Muscle layer of colon (tissue), 2 donors: ENCODE data around the gene TIGD1.
A peak's percentile ranks its signal among the peaks of the same experiment; 100 is the strongest.

ENCODE experiments used
- H3K27ac ChIP-seq: one replicate; pipeline ENCODE4 v1.7.0; 2013; ENCODE audit warnings: low read depth, mild to moderate bottlenecking, low read length, moderate library complexity
- H3K27me3 ChIP-seq, 2 donors: one replicate each; pipeline ENCODE4 v1.7.0; 2013; ENCODE audit warnings: low read length in 2 of 2, mild to moderate bottlenecking in 2 of 2; ENCODE audit not compliant: insufficient read depth in 2 of 2, control insufficient read depth in 1 of 2
- H3K36me3 ChIP-seq: one replicate; pipeline ENCODE4 v1.7.0; 2013; ENCODE audit warnings: mild to moderate bottlenecking, low read length; ENCODE audit not compliant: insufficient read depth
- H3K4me1 ChIP-seq: one replicate; pipeline ENCODE4 v1.7.0; 2013; ENCODE audit warnings: mild to moderate bottlenecking, low read length; ENCODE audit not compliant: insufficient read depth
- H3K4me3 ChIP-seq, 2 donors: one replicate each; pipeline ENCODE4 v1.7.0; 2013; ENCODE audit warnings: low read length in 2 of 2, low read depth in 1 of 2, mild to moderate bottlenecking in 1 of 2, moderate library complexity in 1 of 2
- H3K9ac ChIP-seq: one replicate; pipeline ENCODE4 v1.7.0; 2013; ENCODE audit warnings: low read length
- H3K9me3 ChIP-seq: one replicate; pipeline ENCODE4 v1.7.0; 2013; ENCODE audit warnings: mild to moderate bottlenecking, low read length
- donor health status: abdominal sarcoma.
- donor health status: Adenocarcinoma of cecum.

The TIGD1 gene

DNA sequence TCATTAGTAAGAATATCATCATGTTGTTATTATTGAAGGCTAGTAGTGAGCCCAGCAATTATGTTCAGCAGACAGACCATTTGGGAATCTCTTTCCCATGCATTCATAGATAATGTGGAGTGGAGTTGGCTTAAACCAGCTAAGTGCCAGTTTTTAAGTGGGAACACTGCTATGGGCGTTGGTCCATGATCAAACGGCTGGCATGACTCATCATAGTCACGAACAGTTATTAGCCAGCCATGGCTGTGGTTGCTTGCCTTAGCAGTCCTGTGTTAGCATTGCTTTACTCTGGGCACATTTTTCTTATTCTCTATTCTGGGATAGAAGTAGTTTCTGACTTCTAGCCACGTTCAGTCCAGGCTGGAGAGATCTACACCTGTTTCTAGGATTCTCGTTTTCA is 17.8 kb upstream of the TIGD1 start:
- H3K36me3 ChIP-seq: peaks cover 73% of the 10 kb centered on the region
- no peak overlapping the region for H3K4me3 ChIP-seq
- H3K27ac ChIP-seq: no peak overlapping the region

DNA sequence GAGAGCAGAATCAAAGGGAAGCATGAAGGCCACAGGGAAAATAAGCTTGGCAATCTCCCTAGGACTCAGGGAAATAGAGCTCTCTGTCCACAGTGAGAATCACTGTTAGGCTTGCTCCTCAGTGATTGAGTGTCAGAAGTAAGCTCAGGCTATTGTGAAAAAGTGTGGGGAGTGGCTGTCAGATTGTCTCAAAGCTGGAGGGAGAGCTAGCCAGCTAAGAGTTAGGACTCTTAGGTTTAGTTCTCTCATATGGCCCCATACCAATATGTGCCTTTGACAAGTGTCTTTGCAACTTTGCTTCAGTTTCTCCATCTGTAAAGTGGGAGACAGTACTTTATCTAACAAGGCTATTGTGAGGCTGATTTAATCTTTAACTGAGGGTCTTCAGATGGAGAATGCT is 17.4 kb upstream of the TIGD1 start:
- Histone ChIP-seq H3K27me3 (no peaks in the 10 kb centered on the region), H3K27ac (no peak overlapping the region), H3K36me3 (peaks cover 71% of the 10 kb centered on the region), H3K4me3 (no peak overlapping the region), H3K4me1 (no peaks in the 10 kb centered on the region), H3K9ac (no peak overlapping the region), H3K9me3 (no peaks in the 10 kb centered on the region)

More for the DNA sequence above, 17.8 kb upstream of the TIGD1 start:
- H3K27me3 ChIP-seq: no peaks in the 10 kb centered on the region
- no peak overlapping the region for H3K9ac ChIP-seq
- no peaks in the 10 kb centered on the region for H3K9me3 ChIP-seq
- no peaks in the 10 kb centered on the region for H3K4me1 ChIP-seq

DNA sequence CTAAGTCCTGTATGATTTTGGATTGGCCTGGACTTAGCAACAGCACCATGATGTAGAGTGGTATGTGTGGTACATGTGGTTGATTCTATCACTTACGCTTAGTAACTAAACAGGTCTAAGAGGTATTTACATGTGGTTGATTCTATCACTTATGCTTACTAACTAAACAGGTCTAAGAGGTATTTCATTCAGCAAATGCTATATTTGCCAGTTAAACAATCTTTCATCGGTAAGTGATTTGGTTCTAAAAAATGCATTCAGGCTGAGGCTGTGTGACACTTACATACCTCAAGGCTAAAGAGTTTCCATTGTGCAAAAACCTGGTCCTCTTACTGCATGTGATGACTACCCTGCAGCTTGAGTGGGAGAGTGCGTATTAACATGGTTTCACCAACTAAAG is 13.2 kb upstream of the TIGD1 start:
- no peak overlapping the region for H3K9ac ChIP-seq
- H3K27me3 ChIP-seq: no peaks in the 10 kb centered on the region
- no peak overlapping the region for H3K4me3 ChIP-seq
- peaks cover 60% of the 10 kb centered on the region for H3K36me3 ChIP-seq
- no peaks in the 10 kb centered on the region for H3K4me1 ChIP-seq
- no peaks in the 10 kb centered on the region for H3K9me3 ChIP-seq
- no peak overlapping the region for H3K27ac ChIP-seq

DNA sequence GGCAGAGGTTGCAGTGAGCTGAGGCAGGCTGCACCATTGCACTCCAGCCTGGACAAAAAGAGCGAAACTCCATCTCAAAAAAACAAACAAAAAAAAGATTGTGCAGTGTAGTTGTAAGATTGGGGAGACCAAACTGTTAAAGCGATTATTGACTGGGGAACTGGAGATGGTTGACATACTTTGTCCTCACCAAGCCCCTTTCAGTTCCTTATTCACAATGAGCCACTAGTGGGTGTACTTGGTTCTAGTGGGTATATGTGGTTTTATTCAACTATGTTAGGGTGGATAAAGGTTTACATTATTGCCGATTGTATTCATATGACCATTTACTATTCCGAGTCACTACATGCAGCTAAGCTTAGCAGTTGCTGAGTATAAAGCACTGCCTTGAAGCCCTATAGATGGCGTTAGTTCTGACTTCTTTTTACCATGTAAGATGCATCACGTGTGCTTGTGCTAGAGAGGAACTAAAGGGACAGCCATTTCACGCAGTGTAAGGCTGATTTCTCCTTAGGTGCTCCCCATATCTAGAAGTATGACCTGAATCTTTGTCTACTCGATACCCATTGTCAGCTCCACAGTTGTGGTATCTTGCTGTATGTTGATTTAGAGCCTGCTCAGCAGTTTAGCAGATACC is 12.3 kb upstream of the TIGD1 start:
- no peaks in the 10 kb centered on the region for H3K27me3 ChIP-seq
- no peak overlapping the region for H3K9ac ChIP-seq
- H3K36me3 ChIP-seq: peaks cover 57% of the 10 kb centered on the region
- no peak overlapping the region for H3K4me3 ChIP-seq
- no peaks in the 10 kb centered on the region for H3K9me3 ChIP-seq
- no peak overlapping the region for H3K27ac ChIP-seq
- no peaks in the 10 kb centered on the region for H3K4me1 ChIP-seq

DNA sequence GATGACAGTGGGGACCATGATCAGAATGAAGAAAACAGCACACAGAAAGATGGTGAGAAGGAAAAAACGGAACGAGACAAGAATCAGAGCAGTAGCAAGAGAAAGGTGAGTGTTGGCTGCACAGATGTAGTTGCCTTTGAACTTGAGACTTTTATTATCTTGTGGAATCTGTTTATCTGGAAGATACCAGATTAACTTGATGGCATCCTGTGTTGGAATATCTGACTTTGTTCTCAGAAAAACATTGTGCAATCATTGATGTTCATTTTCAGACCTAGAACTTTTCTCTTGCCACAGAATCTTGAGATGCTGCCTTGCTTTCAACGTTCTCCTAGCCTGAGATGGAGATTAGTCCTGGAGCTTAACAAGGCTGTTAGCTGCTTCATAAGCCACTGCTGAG is 6.1 kb upstream of the TIGD1 start:
- H3K36me3 ChIP-seq: peaks cover 35% of the 10 kb centered on the region

DNA sequence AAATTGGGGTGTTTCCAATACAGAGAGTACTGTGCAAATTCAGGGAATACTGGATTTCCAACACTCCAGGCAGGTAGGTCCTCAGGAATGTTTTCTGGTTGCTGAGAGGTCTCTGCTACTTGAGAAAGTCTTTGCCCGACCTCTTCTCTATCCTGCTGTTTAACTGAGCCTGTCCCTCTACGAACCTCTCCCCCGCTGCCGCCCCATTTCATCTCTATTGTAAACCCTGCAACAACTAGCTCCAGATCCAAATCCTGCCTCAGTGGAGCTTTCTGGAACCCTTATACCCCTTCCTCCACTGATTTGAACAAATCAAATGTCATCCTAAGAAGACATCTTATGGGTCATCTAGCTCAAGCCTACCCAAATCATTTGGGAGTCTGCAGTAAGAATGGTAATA is 1.4 kb upstream of the TIGD1 start:
- Histone ChIP-seq H3K27me3 (no peaks in the 10 kb centered on the region), H3K4me3 (peak overlapping the region; percentile 72 to 94), H3K36me3 (peaks cover 4% of the 10 kb centered on the region), H3K9ac (peak overlapping the region; percentile 70), H3K4me1 (peaks cover 18% of the 10 kb centered on the region), H3K9me3 (no peaks in the 10 kb centered on the region), H3K27ac (no peak overlapping the region)

More for the DNA sequence above, 6.1 kb upstream of the TIGD1 start:
- H3K9ac ChIP-seq: no peak overlapping the region
- no peaks in the 10 kb centered on the region for H3K9me3 ChIP-seq
- no peaks in the 10 kb centered on the region for H3K27me3 ChIP-seq
- no peak overlapping the region for H3K27ac ChIP-seq
- peaks cover 14% of the 10 kb centered on the region for H3K4me1 ChIP-seq
- H3K4me3 ChIP-seq: no peak overlapping the region

DNA sequence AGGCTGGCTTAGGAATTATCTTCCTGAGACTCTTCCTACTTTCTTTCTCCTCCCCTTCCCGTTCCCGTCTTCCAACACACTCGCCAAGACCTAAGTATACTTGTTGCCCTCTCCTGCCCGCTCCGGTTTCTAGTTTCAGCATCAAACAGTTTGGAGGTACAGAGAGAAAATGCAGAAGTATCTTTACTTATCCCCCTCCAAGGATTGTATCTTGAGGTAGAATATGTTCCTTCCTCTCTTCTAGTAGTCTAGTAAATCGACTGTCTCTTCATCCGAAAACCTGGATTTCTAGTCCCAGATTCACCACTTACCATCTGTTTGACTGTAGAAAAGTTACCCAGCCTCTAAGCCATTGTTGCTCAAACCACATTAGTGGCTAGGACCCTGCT is 887 bp upstream of the TIGD1 start:
- peaks cover 18% of the 10 kb centered on the region for H3K4me1 ChIP-seq
- no peaks in the 10 kb centered on the region for H3K27me3 ChIP-seq
- no peaks in the 10 kb centered on the region for H3K36me3 ChIP-seq
- peak overlapping the region; percentile 72 to 94 for H3K4me3 ChIP-seq
- H3K9ac ChIP-seq: peak overlapping the region; percentile 70
- H3K9me3 ChIP-seq: no peaks in the 10 kb centered on the region
- peak overlapping the region; percentile 84 for H3K27ac ChIP-seq

DNA sequence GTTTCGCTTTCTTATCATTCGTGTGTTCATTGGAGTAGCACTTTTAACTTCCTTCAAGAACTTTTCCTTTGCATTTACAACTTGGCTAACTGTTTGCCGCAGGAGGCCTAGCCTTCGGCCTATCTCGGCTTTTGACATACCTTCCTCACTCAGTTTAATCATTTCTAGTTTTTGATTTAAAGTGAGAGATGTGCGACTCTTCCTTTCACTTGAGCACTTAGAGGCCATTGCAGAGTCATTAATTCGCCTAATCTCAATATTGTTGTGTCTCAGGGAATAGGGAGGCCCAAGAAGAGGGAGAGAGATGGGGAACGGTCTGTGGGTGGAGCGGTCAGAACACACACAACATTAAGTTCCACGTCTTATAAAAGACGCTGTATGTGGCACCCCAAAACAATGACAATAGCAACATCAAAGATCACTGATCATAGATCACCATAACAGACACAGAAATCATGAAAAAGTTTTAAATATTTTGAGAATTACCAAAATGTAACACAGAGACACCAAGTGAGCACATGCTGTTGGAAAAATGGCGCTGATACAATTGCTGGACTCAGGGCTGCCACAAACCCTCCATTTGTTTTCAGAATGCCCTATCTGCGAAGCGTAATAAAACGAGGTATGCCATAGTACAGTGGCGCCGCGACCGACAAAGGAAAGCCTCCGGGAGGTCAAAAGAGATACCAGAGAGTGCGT is 553 bp downstream of the TIGD1 start:
- Histone ChIP-seq H3K4me1 (peaks cover 18% of the 10 kb centered on the region), H3K9ac (peak overlapping the region; percentile 70)

DNA sequence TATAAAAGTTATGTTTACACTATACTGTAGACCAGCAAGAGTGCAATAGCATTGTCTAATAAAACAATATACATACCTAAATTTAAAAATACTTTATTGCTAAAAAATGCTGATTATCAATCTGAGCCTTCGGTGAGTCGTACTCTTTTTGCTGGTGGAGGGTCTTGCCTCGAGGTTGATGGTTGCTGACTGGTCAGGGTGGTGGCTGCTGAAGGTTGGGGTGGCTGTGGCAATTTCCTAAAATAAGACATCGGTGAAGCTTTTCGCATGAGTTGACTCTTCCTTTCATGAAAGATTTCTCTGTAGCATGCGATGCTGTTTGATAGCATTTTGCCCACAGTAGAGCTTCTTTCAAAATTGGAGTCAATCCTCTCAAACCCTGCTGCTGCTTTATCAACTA is 2.4 kb downstream of the TIGD1 start:
- no peak overlapping the region for H3K4me3 ChIP-seq
- no peak overlapping the region for H3K27ac ChIP-seq
- H3K4me1 ChIP-seq: peaks cover 12% of the 10 kb centered on the region
- H3K36me3 ChIP-seq: no peaks in the 10 kb centered on the region
- no peaks in the 10 kb centered on the region for H3K9me3 ChIP-seq
- no peak overlapping the region for H3K9ac ChIP-seq
- H3K27me3 ChIP-seq: no peaks in the 10 kb centered on the region

More for the DNA sequence above, 553 bp downstream of the TIGD1 start:
- no peaks in the 10 kb centered on the region for H3K27me3 ChIP-seq
- H3K4me3 ChIP-seq: peak overlapping the region; percentile 72 to 94
- no peaks in the 10 kb centered on the region for H3K36me3 ChIP-seq
- no peaks in the 10 kb centered on the region for H3K9me3 ChIP-seq
- peak overlapping the region; percentile 84 for H3K27ac ChIP-seq

DNA sequence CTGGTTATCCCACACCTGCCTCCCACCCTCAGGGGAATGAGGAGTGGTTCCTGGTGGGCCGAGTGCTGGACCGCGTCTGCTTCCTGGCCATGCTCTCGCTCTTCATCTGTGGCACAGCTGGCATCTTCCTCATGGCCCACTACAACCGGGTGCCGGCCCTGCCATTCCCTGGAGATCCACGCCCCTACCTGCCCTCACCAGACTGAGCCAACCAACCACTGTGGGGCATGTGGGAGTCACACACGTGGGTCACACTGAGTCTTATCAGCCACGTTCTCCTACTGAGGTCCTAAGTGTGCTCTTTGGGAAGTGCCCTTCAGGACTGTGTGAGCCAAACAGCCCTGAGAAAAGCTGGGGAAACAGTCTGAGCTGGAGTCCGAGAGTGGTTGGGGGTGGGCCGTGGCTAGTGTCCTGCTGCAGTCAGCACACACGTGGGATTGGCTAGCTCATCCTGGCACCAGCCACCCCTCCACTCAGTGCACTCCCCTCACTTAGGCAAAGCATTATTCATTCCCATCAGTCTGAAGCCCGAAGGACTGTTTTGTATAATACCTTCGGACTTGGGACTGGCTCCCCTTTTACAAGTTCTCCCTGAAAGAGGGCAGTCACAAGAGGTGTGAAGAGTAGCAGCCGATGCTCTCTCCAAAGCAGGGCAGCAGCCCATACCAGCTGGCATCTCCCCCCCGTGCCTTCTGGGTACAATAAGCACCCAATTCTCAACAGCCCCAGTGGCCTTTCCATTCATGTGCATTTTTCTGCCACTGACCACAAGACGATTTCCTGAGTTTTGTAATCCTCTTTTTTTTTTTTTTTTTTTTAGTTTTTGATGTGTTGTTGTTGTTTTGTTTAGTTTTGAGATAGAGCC is 4.6 kb downstream of the TIGD1 start:
- Histone ChIP-seq H3K36me3 (no peaks in the 10 kb centered on the region), H3K9me3 (no peaks in the 10 kb centered on the region), H3K27me3 (no peaks in the 10 kb centered on the region), H3K9ac (no peak overlapping the region), H3K4me1 (no peaks in the 10 kb centered on the region), H3K27ac (no peak overlapping the region), H3K4me3 (no peak overlapping the region)

DNA sequence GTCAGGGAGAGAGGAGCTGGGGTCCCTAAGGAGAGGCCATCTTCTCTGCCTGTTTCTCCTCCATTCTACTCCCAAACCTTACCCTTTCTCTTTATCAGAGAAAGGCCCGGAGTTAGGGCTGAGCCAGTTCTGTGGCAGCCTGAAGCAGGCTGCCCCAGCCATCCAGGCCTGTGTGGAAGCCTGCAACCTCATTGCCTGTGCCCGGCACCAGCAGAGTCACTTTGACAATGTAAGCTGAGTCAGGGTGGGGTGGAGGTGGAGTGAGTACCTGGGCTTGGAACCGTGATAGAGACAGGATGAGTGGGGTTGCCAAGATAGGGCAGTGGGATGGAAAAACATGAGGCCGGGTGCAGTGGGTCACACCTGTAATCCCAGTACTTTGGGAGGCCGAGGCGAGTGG is 5.7 kb downstream of the TIGD1 start:
- Histone ChIP-seq H3K4me1 (no peaks in the 10 kb centered on the region), H3K27ac (no peak overlapping the region), H3K36me3 (no peaks in the 10 kb centered on the region), H3K4me3 (no peak overlapping the region), H3K9ac (no peak overlapping the region), H3K9me3 (no peaks in the 10 kb centered on the region), H3K27me3 (peaks cover 0 to 11% of the 10 kb centered on the region in 2 donors)
